Lung (tissue), 12 donors: ENCODE data around the gene FARSA. TPM values are rescaled to one million over a fixed set of nuclear protein-coding genes. Genes with fewer than 3 reads are reported as not detected.

Experiments
- ATAC-seq: fragments of 200-7000 bp; cut with Tn5 transposase; one replicate; pipeline ENCODE4 v1.9.1; 2020; ENCODE audit warnings: moderate number of reproducible peaks; ENCODE audit not compliant: insufficient read depth, low FRiP score
- DNase-seq, 3 donors: peaks; one replicate each; pipeline ENCODE4 v3.0.0-alpha.2; 2013 to 2017
- H3K27ac ChIP-seq, 2 donors: one replicate each; pipeline ENCODE4 v1.5.1; 2013; ENCODE audit warnings: mild to moderate bottlenecking in 2 of 2, moderate library complexity in 2 of 2, control low read depth in 1 of 2, inconsistent platforms in 1 of 2, low read depth in 1 of 2, low read length in 1 of 2
- H3K27me3 ChIP-seq, 3 donors: one replicate each; pipeline ENCODE4 v1.5.1; 2013; ENCODE audit warnings: low read length in 2 of 3; ENCODE audit not compliant: control insufficient read depth in 3 of 3, insufficient read depth in 3 of 3
- H3K36me3 ChIP-seq, 4 donors: one replicate each; pipeline ENCODE4 v1.5.1; 2013; ENCODE audit warnings: low read length in 4 of 4, mild to moderate bottlenecking in 1 of 4, moderate library complexity in 1 of 4; ENCODE audit not compliant: control insufficient read depth in 4 of 4, insufficient read depth in 4 of 4
- H3K4me1 ChIP-seq, 5 donors: one replicate each; pipeline ENCODE4 v1.5.1; 2013; ENCODE audit warnings: low read length in 5 of 5, mild to moderate bottlenecking in 2 of 5, moderate library complexity in 1 of 5; ENCODE audit not compliant: control insufficient read depth in 5 of 5, insufficient read depth in 5 of 5
- H3K4me3 ChIP-seq: one replicate; pipeline ENCODE4 v1.5.1; 2013; ENCODE audit warnings: mild to moderate bottlenecking, control low read depth, moderate library complexity
- H3K9ac ChIP-seq, 2 donors: one replicate each; pipeline ENCODE4 v1.5.1; 2013; ENCODE audit warnings: low read length in 2 of 2, control low read depth in 1 of 2; ENCODE audit not compliant: insufficient read depth in 1 of 2
- H3K9me3 ChIP-seq, 4 donors: one replicate each; pipeline ENCODE4 v1.5.1; 2013; ENCODE audit warnings: low read length in 3 of 4, mild to moderate bottlenecking in 1 of 4, moderate library complexity in 1 of 4; ENCODE audit not compliant: control insufficient read depth in 4 of 4, insufficient read depth in 3 of 4
- CTCF ChIP-seq: IDR thresholded peaks from 2 replicates; pipeline ENCODE4 v1.5.1; 2012; ENCODE audit warnings: mild to moderate bottlenecking; ENCODE audit errors: control extremely low read depth, extremely low read depth
- WGBS, 2 donors: extraction: QIAGEN DNeasy Blood & Tissue Kit; methylation state at CpG; one replicate each; pipeline ENCODE4 v1.1.7; 2013; 5-methylcytosine and 5-hydroxymethylcytosine counted together
- polyA plus RNA-seq, 2 donors: library from polyadenylated mRNA; stranded (reverse); fragments of 200-250 nt; gene quantifications; one replicate each; pipeline ENCODE4 v1.2.1, GENCODE V29; 2013
- total RNA-seq, 2 donors: library from RNA; depleted of rRNA in 1 of 2; stranded (reverse); fragments of >200 nt in 1 of 2; gene quantifications; one replicate each; pipeline ENCODE4 v1.2.1, GENCODE V29; 2014 to 2021
- donor health status: control.
- donor health status: control.
- donor health status: Bipolar disorder and iron deficiency.
- donor health status: healthy.
- donor health status: DM: yes; HTN: yes; CAD: no.

Gene FARSA
- total and polyA plus RNA-seq, 4 donors, result 27.8 to 72.1 (median 52.8) TPM

DNA sequence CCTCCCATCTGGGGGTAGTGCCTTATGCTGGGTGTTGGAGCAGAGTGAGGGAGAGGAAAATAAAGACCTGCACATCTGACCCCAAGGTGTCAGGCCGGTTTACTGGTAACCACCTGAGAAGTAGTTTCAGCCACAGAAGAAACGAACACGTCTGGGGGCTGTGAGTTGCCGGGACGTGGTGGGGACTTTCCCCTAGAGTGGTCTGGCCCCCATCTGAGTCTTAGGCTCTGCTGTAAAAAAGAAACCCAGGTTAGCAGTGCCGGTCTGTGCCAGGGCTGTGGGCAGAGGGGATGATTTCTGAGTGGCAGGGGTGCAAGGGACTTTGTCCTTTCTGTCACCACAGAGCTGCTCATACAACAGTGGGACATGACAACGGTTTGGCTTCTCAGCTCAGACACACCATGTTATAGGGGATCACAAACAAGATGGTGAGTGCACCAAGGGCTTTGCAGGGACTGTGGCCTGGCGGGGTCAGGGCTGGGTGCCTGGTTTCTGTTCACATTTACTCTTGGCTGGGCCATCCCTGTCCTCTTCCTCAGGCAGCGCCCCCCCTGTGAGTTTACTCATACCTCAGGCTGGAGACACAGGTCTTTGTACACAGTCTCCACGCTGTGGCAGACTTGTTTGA, 33.5 kb downstream of the FARSA start:
- Histone ChIP-seq H3K27ac (no peak overlapping the region), H3K4me1 (no peaks in the 10 kb centered on the region), H3K36me3 (peaks cover 0 to 27% (median 14%) of the 10 kb centered on the region in 4 donors), H3K9ac (no peak overlapping the region), H3K4me3 (no peak overlapping the region), H3K27me3 (no peaks in the 10 kb centered on the region), H3K9me3 (no peaks in the 10 kb centered on the region)
- ATAC-seq (no peak), DNase-seq (no peak)
- no peak for TF ChIP-seq CTCF
- WGBS, 2 donors, result 82 to 91% methylated on average over 10 of the region's 10 CpGs

DNA sequence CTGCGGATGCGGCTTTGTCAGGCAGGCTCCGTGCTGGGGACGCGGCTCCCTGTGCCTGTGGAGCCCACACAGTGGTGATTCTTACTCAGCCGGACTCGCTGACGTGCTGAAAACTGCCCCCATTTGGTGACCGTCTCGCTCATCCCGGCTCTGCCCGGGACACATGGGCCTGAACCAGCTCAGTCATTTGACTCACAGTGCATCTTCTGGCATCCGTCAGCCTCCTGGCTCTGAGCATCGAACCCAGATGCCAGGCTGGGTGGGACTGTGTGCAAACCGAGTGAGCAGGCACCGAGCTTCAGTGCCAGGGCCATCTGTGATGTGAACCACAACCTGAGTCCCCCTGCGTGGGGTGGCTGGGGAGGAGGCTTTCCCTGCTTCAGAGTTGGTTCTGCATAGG, 37.1 kb downstream of the FARSA start:
- no peaks in the 10 kb centered on the region for H3K9me3 ChIP-seq
- no peak overlapping the region for H3K9ac ChIP-seq
- H3K4me3 ChIP-seq, result no peak overlapping the region
- no peak for TF ChIP-seq CTCF
- 97 to 98% methylated on average over 17 of the region's 17 CpGs for WGBS, 2 donors
- no peak overlapping the region for H3K27ac ChIP-seq
- ATAC-seq (no peak), DNase-seq (no peak)
- peaks cover 0 to 7% (median 4%) of the 10 kb centered on the region in 5 donors for H3K4me1 ChIP-seq
- H3K27me3 ChIP-seq, result no peaks in the 10 kb centered on the region
- H3K36me3 ChIP-seq, result peaks cover 0 to 32% (median 21%) of the 10 kb centered on the region in 4 donors

DNA sequence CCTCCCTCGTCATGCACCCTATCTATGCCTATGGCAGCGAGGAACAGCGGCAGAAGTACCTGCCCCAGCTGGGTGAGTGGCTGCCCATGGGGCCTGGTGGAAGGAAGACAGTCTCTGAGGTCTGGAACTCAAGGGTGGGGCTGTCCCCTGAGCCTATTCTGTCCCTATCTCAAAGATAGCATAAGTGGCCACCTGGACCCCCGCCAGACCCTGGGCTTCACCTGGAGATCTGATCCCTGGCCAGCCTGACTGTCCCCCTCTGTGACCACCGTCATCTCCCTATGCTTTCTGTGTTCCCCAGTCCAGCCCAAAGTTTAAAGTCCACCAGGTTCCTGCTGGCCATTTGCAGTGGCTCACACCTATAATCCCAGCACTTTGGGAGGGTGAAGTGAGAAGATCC, 39.9 kb downstream of the FARSA start:
- 94 to 100% methylated on average over 5 of the region's 5 CpGs for WGBS, 2 donors
- no peak for DNase-seq

More for the DNA sequence above, 39.9 kb downstream of the FARSA start:
- peaks cover 0 to 12% (median 4%) of the 10 kb centered on the region in 5 donors for H3K4me1 ChIP-seq
- no peak overlapping the region for H3K27ac ChIP-seq
- no peaks in the 10 kb centered on the region for H3K27me3 ChIP-seq
- TF ChIP-seq CTCF, result no peak
- H3K4me3 ChIP-seq, result no peak overlapping the region
- no peak for ATAC-seq
- peaks cover 0 to 26% (median 21%) of the 10 kb centered on the region in 4 donors for H3K36me3 ChIP-seq
- H3K9me3 ChIP-seq, result no peaks in the 10 kb centered on the region
- no peak overlapping the region for H3K9ac ChIP-seq
